OCI-LY7 (cell line): Measurements from ENCODE around the gene GJC1. TPM values are rescaled to one million over a fixed set of nuclear protein-coding genes. Genes with fewer than 3 reads are reported as not detected.

Source experiments
- BruUV-seq: library from RNA; stranded (reverse); fragments of 400-500 nt; replicated peaks from 2 replicates; lab custom pipeline; 2021; lab: Mats Ljungman, UMichigan
- CTCF ChIA-PET: fragments of 300-600 bp; sonication (Branson Sonifier 250); formaldehyde crosslinking; loops from one replicate; lab custom pipeline; 2022; ENCODE audit warnings: antibody characterized with exemption; ENCODE audit not compliant: unreplicated experiment; lab: Charles Lee
- POLR2A ChIA-PET: fragments of 300-600 bp; sonication (Branson Sonifier 250); formaldehyde crosslinking; loops from one replicate; lab custom pipeline; 2022; ENCODE audit warnings: antibody characterized with exemption; lab: Charles Lee
- DNase-seq: peaks from one replicate; pipeline ENCODE4 v3.0.0-alpha.2; 2015; ENCODE audit warnings: low spot score
- H2AFZ ChIP-seq: fragments of 200-600 bp; sonication (generic), shearing (Covaris generic); 2 replicates; pipeline ENCODE4 v1.6.1; 2014; ENCODE audit warnings: mild to moderate bottlenecking, antibody characterized with exemption, low read length, moderate library complexity
- H3K27ac ChIP-seq: fragments of 200-600 bp; sonication (generic); 2 replicates; pipeline ENCODE4 v1.5.1; 2014; ENCODE audit warnings: mixed run types, low read depth, mild to moderate bottlenecking, moderate library complexity, low read length, inconsistent platforms; ENCODE audit not compliant: poor library complexity, severe bottlenecking
- H3K36me3 ChIP-seq: fragments of 200-600 bp; sonication (generic); 2 replicates; pipeline ENCODE4 v1.6.1; 2014; ENCODE audit warnings: mild to moderate bottlenecking, antibody characterized with exemption, low read length, moderate library complexity, mixed read lengths; ENCODE audit not compliant: insufficient read depth
- H3K4me1 ChIP-seq: fragments of 200-600 bp; sonication (generic); 2 replicates; pipeline ENCODE4 v1.5.1; 2014; ENCODE audit warnings: mild to moderate bottlenecking, low read length; ENCODE audit not compliant: insufficient read depth, poor library complexity, severe bottlenecking
- H3K4me2 ChIP-seq: fragments of 200-600 bp; sonication (generic); 2 replicates; pipeline ENCODE4 v1.6.1; 2014; ENCODE audit warnings: mild to moderate bottlenecking, low read length
- H3K4me3 ChIP-seq: fragments of 200-600 bp; sonication (generic); 2 replicates; pipeline ENCODE4 v1.5.1; 2014; ENCODE audit warnings: mild to moderate bottlenecking, low read depth, low read length; ENCODE audit not compliant: poor library complexity, severe bottlenecking
- H3K79me2 ChIP-seq: fragments of 200-600 bp; sonication (generic); 2 replicates; pipeline ENCODE4 v1.6.1; 2016; ENCODE audit warnings: low read depth, mild to moderate bottlenecking, low read length, moderate library complexity, mixed read lengths; ENCODE audit not compliant: insufficient read depth
- H3K9me2 ChIP-seq: fragments of 200-600 bp; sonication (generic); 2 replicates; pipeline ENCODE4 v1.6.1; 2016; ENCODE audit warnings: mild to moderate bottlenecking, low read length, mixed read lengths; ENCODE audit not compliant: insufficient read depth
- H3K9me3 ChIP-seq: fragments of 200-600 bp; sonication (generic); 2 replicates; pipeline ENCODE4 v1.6.1; 2014; ENCODE audit warnings: mild to moderate bottlenecking, mixed run types, low read length, mixed read lengths
- H4K20me1 ChIP-seq: fragments of 200-600 bp; sonication (generic); 2 replicates; pipeline ENCODE4 v1.6.1; 2014; ENCODE audit warnings: mild to moderate bottlenecking, antibody characterized with exemption, low read length, moderate library complexity, mixed read lengths; ENCODE audit not compliant: insufficient read depth
- EZH2phosphoT487 ChIP-seq: fragments of 200-600 bp; sonication (generic); IDR thresholded peaks from 2 replicates; pipeline ENCODE4 v1.6.1; 2018; ENCODE audit warnings: low read depth, borderline replicate concordance, mild to moderate bottlenecking, mixed run types, antibody characterized with exemption, low read length, moderate library complexity, mixed read lengths
- intact Hi-C: fragments of 100-400 bp; cut with micrococcal nuclease; formaldehyde crosslinking; loops from one replicate; pipeline ENCODE4 v1.10.0; 2022; ENCODE audit not compliant: unreplicated experiment
- total RNA-seq, 2 experiments: library from RNA; depleted of rRNA in 1 of 2; stranded (reverse); fragments of >200 nt in 1 of 2; shearing (Covaris generic) in 1 of 2; gene quantifications; 2 replicates each; pipeline ENCODE4 v1.2.3, GENCODE V29; 2014 to 2022
- TF ChIP-seq, protein P1 (sequence below): fragments of 200-600 bp; sonication (generic); conservative IDR thresholded peaks from 2 replicates; pipeline ENCODE4 v1.5.1; 2014; ENCODE audit warnings: mild to moderate bottlenecking, antibody characterized with exemption, low read length, moderate library complexity, mixed read lengths

The GJC1 gene
- total RNA-seq, 2 experiments from 2014 or later, result 14.2 to 19.5 TPM

- Histone ChIP-seq H3K27ac (no peak overlapping the region), H3K4me3 (no peak overlapping the region), H2AFZ (no peak overlapping the region), H3K4me2 (no peak overlapping the region), H3K9me3 (no peaks in the 10 kb centered on the region), H3K79me2 (no peaks in the 10 kb centered on the region), H3K9me2 (no peaks in the 10 kb centered on the region), H4K20me1 (no peaks in the 10 kb centered on the region), H3K4me1 (no peaks in the 10 kb centered on the region), H3K36me3 (no peaks in the 10 kb centered on the region)
- CTCF ChIA-PET, result no interaction called here
- intact Hi-C loops, result no loop called here
- no TSS peak for BruUV-seq
- no peak for DNase-seq
- POLR2A ChIA-PET, result interaction anchor here (0.6 kb wide), 1 partner anchor 143 kb away, joined by 3 read pairs; no protein-coding TSS in a partner anchor
- TF ChIP-seq, protein P1, sequence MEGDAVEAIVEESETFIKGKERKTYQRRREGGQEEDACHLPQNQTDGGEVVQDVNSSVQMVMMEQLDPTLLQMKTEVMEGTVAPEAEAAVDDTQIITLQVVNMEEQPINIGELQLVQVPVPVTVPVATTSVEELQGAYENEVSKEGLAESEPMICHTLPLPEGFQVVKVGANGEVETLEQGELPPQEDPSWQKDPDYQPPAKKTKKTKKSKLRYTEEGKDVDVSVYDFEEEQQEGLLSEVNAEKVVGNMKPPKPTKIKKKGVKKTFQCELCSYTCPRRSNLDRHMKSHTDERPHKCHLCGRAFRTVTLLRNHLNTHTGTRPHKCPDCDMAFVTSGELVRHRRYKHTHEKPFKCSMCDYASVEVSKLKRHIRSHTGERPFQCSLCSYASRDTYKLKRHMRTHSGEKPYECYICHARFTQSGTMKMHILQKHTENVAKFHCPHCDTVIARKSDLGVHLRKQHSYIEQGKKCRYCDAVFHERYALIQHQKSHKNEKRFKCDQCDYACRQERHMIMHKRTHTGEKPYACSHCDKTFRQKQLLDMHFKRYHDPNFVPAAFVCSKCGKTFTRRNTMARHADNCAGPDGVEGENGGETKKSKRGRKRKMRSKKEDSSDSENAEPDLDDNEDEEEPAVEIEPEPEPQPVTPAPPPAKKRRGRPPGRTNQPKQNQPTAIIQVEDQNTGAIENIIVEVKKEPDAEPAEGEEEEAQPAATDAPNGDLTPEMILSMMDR, result no peak
- TF ChIP-seq EZH2phosphoT487, result no peak
These were observed 35.9 kb downstream of the GJC1 start for GRCh38 chr17:44793885-44794842.

DNA sequence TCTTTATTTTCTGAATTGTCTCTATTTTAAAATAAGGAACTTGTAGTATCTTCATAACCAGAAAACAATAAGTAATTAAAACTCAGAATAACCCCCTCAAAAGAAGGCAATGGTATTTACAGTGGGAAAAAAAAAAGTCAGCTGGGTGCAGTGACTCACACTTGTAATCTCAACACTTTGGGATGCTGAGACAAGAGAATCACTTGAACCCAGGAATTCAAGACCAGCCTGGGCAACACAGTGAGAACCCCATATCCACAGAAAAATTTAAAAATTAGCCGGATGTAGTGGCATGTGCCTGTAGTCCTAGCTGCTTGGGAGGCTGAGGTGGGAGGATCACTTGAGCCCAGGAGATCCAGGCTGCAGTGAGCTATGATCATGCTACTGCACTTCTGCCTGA lies 37.8 kb downstream of the GJC1 start:
- Histone ChIP-seq H3K27ac (no peak overlapping the region), H3K36me3 (no peaks in the 10 kb centered on the region), H3K4me2 (no peak overlapping the region), H2AFZ (no peak overlapping the region), H3K9me2 (no peaks in the 10 kb centered on the region), H3K4me1 (no peaks in the 10 kb centered on the region), H4K20me1 (no peaks in the 10 kb centered on the region), H3K4me3 (no peak overlapping the region), H3K79me2 (no peaks in the 10 kb centered on the region), H3K9me3 (no peaks in the 10 kb centered on the region)
- ChIA-PET POLR2A (interaction anchor here (0.6 to 0.7 kb wide), 3 partner anchors 37 to 1004 kb away, joined by 3 to 4 read pairs (median 3); no protein-coding TSS in a partner anchor), CTCF (no interaction called here)
- intact Hi-C loops, result no loop called here
- TF ChIP-seq, protein P1, result no peak
- TF ChIP-seq EZH2phosphoT487, result no peak
- no peak for DNase-seq
- no TSS peak for BruUV-seq

- intact Hi-C loops, result no loop called here
- H3K36me3 ChIP-seq, result no peaks in the 10 kb centered on the region
- no TSS peak for BruUV-seq
- no peak overlapping the region for H3K4me2 ChIP-seq
- CTCF ChIA-PET, result no interaction called here
- H3K9me2 ChIP-seq, result no peaks in the 10 kb centered on the region
- no peak overlapping the region for H2AFZ ChIP-seq
- H3K4me3 ChIP-seq, result no peak overlapping the region
- no peak overlapping the region for H3K27ac ChIP-seq
- no peaks in the 10 kb centered on the region for H3K4me1 ChIP-seq
- no peaks in the 10 kb centered on the region for H3K9me3 ChIP-seq
- POLR2A ChIA-PET, result no interaction called here
- no peak for TF ChIP-seq EZH2phosphoT487
- TF ChIP-seq, protein P1, result no peak
- H4K20me1 ChIP-seq, result no peaks in the 10 kb centered on the region
- H3K79me2 ChIP-seq, result no peaks in the 10 kb centered on the region
- no peak for DNase-seq
These were observed 41.9 kb downstream of the GJC1 start for GRCh38 chr17:44788139-44788538.
